ENCODE data around the gene RASL11A. TPM values are rescaled to one million over a fixed set of nuclear protein-coding genes. Genes with fewer than 3 reads are reported as not detected.

Gene RASL11A
- total RNA-seq, 4 donors from 2014 or later: 26.5 to 70.1 (median 39.6) TPM

DNA sequence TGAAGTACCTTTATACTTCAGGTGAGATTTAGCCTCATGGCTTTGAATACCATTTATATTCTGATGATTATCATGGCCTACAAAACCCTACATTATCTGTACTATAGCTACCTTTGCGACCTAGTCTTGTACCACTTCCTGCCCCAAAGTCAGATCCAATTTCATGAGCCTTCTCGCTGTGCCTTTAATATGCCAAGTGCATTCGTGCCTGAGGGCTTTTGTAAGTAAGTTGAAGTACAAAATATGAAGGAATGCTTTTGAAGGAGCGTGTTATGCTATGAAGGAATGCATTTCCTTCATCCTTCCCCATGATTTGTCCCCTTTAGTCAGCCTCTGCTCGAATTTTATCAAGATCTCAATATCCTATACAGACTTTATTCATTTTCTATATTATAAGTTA, 9.2 kb upstream of the RASL11A start:
- no peak for DNase-seq
- H3K27ac ChIP-seq: no peak overlapping the region
- H3K27me3 ChIP-seq: no peaks in the 10 kb centered on the region
- peaks cover 0 to 27% (median 0%) of the 10 kb centered on the region in 3 donors for H3K36me3 ChIP-seq
- TF ChIP-seq CTCF (IDR thresholded peaks at IDR 0.05) (no peak), POLR2A (IDR thresholded peaks at IDR 0.05) (no peak)
- no peak overlapping the region for H3K4me3 ChIP-seq
- H3K9me3 ChIP-seq: no peaks in the 10 kb centered on the region
- peaks cover 0 to 12% (median 0%) of the 10 kb centered on the region in 4 donors for H3K4me1 ChIP-seq

DNA sequence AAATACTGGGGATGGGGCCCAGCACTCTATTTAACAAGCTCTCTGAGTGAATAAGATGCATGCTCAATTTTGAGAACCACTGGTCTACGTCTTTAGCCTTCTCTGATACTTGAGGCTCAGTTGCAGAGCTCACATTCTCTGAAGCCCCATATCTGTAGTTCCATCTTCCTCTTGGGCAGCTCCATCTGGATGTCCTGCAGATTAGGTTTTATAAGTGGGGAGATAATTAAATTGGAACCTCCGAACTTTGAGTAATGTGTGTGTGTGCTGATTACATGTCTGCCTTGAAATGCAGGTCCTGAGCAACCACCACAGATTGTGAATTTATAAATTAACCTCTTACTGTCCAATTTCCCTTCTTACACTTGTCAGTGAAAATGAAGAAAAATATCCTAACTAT, 7.2 kb upstream of the RASL11A start:
- Histone ChIP-seq H3K36me3 (peaks cover 0 to 7% (median 0%) of the 10 kb centered on the region in 3 donors), H3K4me3 (no peak overlapping the region), H3K27me3 (no peaks in the 10 kb centered on the region), H3K9me3 (no peaks in the 10 kb centered on the region), H3K4me1 (peaks cover 0 to 12% (median 0%) of the 10 kb centered on the region in 4 donors), H3K27ac (peak overlapping the region in 1 of 4 donors; percentile 32)
- no peak for DNase-seq
- TF ChIP-seq CTCF (IDR thresholded peaks at IDR 0.05) (no peak), POLR2A (IDR thresholded peaks at IDR 0.05) (no peak)

DNA sequence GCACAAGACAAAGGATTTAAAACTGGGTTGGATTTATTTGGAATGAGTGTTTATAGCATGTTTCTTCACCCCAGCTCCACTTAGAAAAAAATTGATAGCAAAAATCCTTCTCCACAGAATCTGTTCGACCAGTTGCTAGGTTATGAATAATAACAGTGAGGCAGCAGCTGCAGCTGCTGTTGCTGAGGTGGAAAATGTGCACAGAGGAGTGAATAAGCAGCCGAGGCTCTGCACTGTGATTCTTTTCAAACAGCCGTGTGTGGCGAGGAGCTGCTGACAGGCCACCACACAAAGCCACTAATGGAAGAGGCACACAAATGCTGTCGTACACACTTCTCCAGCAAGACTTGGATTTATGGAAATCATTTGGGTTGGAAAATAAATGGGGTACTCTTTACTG, 6.4 kb upstream of the RASL11A start:
- DNase-seq: no peak
- H3K9me3 ChIP-seq: no peaks in the 10 kb centered on the region
- H3K36me3 ChIP-seq: peaks cover 0 to under 1% (median 0%) of the 10 kb centered on the region in 3 donors
- TF ChIP-seq CTCF (IDR thresholded peaks at IDR 0.05) (no peak), POLR2A (IDR thresholded peaks at IDR 0.05) (no peak)
- peak overlapping the region in 1 of 4 donors; percentile 53 for H3K27ac ChIP-seq
- H3K4me3 ChIP-seq: no peak overlapping the region
- H3K27me3 ChIP-seq: no peaks in the 10 kb centered on the region
- peaks cover 0 to 12% (median 0%) of the 10 kb centered on the region in 4 donors for H3K4me1 ChIP-seq

DNA sequence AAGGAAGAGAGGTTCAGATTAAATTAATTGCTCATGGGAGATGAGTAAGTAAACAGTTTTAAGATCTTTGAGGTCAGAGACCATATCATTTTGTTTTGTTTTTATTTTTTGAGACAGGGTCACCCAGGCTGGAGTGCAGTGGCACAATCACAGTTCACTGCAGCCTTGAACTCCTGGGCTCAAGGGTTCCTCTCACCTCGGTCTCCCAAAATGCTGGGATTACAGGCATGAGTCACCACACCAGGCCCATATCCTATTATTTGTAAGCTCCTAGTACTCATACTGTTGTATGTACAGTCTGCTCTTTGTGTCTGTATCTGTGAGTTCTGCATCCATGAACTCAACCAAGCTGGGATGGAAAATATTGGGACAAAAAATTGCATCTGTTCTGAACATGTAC, 6.0 kb upstream of the RASL11A start:
- peak overlapping the region in 1 of 4 donors; percentile 53 for H3K27ac ChIP-seq
- H3K4me3 ChIP-seq: no peak overlapping the region
- no peaks in the 10 kb centered on the region for H3K9me3 ChIP-seq
- H3K4me1 ChIP-seq: peaks cover 0 to 12% (median 0%) of the 10 kb centered on the region in 4 donors
- no peaks in the 10 kb centered on the region for H3K36me3 ChIP-seq
- TF ChIP-seq POLR2A (IDR thresholded peaks at IDR 0.05) (no peak), CTCF (IDR thresholded peaks at IDR 0.05) (no peak)
- no peak for DNase-seq
- no peaks in the 10 kb centered on the region for H3K27me3 ChIP-seq

- TF ChIP-seq POLR2A (IDR thresholded peaks at IDR 0.05): no peak
- TF ChIP-seq CTCF (IDR thresholded peaks at IDR 0.05): no peak
These were observed 3.7 kb upstream of the RASL11A start for GRCh38 chr13:27266917-27267316.

DNA sequence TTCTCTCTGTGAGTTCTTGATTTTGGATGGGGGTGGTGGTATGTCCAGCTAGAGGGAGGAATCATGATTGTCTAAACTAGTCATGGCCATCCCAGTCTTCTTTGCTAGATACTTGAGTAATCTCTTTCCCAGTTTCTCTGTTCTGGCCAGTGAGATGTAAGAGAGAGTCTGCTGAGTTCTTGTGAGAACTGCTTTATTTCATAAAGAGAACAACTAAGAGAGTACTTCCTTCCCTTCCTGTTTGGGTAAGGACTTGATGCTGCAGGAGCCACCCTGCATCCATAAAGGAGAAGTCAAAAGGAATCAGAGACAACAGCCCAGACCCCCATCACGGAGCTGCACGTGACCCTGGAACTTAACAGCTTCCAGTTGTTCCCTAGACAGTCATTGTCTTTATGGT, 3.0 kb upstream of the RASL11A start:
- DNase-seq: no peak
- Histone ChIP-seq H3K4me3 (no peak overlapping the region), H3K27me3 (no peaks in the 10 kb centered on the region), H3K9me3 (no peaks in the 10 kb centered on the region), H3K4me1 (peaks cover 0 to 15% (median 5%) of the 10 kb centered on the region in 4 donors), H3K36me3 (no peaks in the 10 kb centered on the region), H3K27ac (peak overlapping the region in 2 of 4 donors; percentile 43 to 53)
- TF ChIP-seq CTCF (IDR thresholded peaks at IDR 0.05) (no peak), POLR2A (IDR thresholded peaks at IDR 0.05) (no peak)

More at GRCh38 chr13:27266917-27267316, 3.7 kb upstream of the RASL11A start:
- no peak overlapping the region for H3K4me3 ChIP-seq
- H3K9me3 ChIP-seq: no peaks in the 10 kb centered on the region
- H3K4me1 ChIP-seq: peaks cover 0 to 15% (median 5%) of the 10 kb centered on the region in 4 donors
- no peaks in the 10 kb centered on the region for H3K36me3 ChIP-seq
- H3K27me3 ChIP-seq: no peaks in the 10 kb centered on the region
- DNase-seq: no peak
- H3K27ac ChIP-seq: peak overlapping the region in 1 of 4 donors; percentile 53
